GM03348 (cell line): ENCODE results near the gene TTC33.
"Not testable (repeated sequence)": the region's sequence is repeated elsewhere in the genome, so short reads cannot be mapped to it uniquely, and the experiment has no call there.

Experiments
- DNase-seq: peaks from one replicate; pipeline ENCODE4 v3.0.0; 2012; ENCODE audit warnings: low spot score

The TTC33 gene

DNA sequence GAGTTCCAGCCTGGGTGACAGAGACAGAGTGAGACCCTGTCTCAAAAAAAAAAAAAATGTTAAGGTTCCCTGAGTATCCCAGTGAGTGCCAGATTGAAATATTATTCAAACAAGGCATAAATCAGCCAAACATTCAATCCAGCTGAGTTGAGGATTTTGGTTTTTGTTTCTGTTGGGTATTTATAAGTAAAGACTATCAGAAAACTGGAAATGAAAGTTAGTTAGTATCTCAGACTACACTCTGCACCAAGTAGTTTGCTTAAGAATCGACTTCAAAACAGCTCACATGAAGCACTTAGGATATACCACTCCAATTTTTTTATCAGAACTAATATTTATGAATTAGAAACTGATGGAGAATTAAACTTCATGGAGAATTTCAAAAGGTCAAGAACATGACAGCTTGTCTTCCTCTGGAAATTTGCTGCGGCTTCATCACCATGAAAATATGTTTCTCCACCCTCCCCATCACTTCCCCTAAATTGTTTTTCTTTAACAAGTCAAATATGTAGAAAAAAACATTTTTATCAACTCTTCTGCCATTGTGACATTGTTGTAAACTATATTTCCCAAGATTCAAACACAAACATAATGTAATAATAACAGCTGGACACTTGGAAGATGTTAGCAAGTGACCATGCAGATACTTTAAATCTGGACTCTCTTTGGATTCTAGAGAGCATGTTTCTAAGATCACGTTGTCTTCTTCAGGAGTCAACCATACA, 186.1 kb downstream of the TTC33 start:
- no peak for DNase-seq

DNA sequence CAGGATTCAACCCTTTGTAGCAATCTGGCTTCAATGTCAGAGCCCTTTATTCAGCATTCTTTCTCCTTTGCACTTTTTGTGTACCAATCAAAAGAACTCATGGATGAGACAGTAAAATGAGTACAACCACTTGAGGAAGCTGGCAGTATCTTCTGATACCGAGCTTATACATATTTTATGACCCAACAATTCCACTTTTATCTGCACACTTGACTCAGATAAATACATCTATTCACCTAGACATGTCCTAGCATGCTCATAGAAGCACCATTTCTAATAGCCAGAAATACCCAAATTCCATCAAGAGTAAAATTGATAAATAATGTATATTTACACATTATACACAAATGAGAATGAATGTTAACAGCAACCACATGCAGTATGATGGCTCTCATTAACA, 187.2 kb downstream of the TTC33 start:
- DNase-seq = no peak

DNA sequence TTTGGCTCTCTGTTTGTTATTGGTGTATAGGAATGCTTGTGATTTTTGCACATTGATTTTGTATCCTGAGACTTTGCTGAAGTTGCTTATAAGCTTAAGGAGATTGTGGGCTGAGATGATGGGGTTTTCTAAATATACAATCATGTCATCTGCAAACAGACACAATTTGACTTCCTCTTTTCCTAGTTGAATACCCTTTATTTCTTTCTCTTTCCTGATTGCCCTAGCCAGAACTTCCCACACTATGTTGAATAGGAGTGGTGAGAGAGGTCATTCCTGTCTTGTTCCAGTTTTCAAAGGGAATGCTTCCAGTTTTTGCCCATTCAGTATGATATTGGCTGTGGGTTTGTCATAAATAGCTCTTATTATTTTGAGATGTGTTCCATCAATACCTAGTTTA, 192.6 kb downstream of the TTC33 start:
- DNase-seq = not testable (repeated sequence)

DNA sequence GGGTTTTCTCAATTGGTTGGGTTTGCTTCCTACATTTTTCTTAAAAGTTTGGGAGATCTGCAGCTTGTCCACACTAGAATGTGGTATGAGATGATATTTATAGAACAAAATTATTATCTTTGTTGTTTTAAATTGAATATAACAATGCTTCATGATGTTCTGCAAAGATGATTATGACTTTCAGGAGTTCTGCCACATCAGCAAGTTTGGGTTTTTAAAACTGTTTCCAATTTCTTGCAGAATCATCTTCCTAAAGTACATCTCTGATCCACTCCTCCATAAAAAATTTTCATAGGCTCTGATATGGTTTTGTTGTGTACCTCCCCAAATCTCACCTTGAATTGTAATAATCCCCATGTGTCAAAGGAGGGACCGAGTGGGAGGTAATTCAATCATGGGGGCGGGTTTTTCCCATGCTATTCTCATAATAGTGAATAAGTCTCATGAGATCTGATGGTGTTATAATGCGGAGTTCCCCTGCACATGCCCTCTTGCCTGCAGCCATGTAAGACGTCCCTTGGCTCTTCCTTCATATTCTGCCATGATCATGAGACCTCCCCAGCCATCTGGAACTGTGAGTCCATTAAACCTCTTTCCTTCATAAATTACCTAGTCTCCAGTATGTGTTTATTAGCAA, 195.2 kb downstream of the TTC33 start:
- no peak for DNase-seq

DNA sequence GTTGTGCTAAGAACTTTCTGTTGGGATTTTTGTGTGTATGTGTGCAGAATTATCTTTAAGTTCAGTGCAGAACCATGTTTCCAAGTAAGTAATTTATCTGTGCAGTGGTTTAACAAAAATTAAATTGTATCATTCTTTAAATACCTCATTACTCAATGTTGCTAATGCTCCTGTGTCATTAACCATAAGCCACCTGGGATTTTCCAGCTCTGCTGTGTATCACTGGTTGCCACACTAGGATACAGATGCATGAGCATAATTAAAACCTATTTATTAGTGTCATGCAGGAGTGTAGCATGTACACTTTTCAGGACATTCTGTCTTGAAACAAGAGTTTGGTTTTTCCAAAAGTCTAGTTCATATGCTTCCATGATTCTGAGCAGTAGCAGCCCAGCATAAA, 196.5 kb downstream of the TTC33 start:
- DNase-seq = no peak

DNA sequence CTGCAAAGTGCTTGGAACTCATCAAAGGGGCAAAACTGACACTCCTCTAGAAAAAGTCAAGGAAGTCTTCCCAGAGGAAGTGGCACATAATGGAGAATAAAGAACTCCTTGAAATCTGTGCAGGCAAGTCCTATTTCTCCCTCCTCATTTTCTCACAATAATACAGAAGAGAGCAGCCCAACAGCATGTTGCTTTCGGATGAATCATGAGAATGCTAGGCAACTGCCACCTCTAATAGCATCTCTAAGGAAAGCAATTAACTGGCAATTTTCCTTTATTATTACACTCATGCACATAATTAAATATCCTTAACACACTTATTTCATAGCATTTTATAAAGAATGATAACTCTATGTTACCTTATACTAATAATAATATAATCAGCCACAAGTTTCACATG, 198.3 kb downstream of the TTC33 start:
- DNase-seq = no peak

DNA sequence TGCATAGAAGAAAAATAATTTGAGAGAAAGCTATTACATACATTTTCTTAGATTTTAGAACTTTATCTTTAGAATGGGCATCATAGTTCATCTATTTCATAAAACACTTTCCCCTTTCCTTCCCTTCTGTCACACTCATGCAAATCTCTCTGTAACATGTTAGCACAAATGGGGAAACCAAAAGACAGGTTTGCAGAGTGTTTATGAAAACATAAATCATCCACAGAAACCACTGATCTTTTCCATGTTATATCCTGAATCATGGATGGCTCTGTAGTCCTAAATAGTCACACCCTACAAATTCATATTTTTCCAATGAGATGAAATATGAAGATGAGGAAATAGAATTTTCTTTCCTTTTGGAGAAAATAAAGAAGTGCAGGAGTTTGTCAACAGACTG, 198.9 kb downstream of the TTC33 start:
- DNase-seq = no peak

DNA sequence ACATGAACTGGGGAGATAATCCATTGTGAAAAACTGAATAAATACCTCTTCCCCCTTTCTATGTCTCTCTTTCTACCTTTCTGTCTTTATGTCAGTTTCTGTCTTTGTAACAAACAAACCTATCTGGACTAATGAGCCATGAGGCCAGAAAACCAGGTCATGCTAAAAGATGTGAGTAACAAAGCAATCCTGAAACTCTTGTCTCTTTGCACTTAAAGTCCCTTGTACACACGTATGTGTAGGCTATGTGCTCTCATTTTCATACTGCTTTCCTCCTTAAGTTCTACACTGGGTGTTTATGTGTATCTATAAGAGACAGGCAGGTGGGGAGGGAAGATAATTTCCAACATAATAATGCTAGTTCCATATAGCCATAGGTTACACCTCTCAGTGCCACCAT, 199.9 kb downstream of the TTC33 start:
- no peak for DNase-seq

DNA sequence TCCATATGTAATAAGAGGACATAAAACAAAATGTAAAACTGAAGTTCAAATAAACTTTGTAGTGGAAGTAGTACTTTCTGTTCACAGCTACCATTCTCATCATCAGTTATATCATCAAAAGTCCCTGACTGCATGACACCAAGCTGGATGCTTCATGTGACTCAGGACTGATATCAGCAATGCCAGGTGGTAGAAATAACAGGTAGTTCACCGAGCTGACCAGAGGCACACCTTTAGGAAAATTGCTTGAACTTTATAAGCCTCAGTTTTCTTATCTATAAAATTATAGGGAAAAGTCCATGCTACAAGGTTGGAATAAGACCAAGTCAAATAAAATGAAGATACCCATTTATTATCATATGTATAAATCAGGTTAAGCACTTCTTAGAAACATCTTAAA, 200.9 kb downstream of the TTC33 start:
- no peak for DNase-seq

DNA sequence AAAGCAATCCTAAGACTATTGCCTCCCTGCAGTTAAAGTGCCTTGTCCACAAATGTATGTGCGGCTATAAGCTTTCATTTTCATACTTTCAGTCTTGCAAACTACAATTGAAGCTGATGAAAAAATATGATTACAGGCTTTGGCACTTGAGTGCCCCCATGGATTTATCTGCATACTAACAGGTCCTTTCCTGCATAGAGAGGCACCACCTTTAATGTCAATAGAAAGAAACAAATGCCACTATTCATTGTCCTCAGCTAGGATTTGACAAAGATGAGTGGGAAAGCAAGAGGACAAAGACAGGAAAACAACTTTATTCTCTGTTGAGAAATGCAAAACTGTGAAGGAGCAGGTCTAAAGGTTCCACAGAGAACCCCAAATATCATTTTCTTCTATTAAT, 201.7 kb downstream of the TTC33 start:
- no peak for DNase-seq

DNA sequence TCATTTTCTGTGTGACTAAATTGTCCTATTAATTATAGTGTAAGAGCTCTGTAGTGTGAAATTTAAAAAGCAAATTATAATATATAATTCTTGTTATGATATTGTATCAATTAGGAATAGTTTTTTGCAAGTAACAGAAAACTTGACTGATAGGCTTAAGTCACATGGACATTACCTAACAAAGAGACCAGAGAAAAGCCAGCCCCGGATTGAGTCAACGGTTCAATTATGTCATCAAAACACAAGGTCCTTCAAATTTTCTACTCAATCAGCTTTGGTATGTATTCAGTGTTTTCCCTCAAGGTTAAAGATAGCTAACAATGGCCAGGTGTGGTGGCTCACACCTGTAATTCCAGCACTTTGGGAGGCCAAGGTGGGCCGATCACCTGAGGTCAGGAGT, 202.8 kb downstream of the TTC33 start:
- DNase-seq = no peak

DNA sequence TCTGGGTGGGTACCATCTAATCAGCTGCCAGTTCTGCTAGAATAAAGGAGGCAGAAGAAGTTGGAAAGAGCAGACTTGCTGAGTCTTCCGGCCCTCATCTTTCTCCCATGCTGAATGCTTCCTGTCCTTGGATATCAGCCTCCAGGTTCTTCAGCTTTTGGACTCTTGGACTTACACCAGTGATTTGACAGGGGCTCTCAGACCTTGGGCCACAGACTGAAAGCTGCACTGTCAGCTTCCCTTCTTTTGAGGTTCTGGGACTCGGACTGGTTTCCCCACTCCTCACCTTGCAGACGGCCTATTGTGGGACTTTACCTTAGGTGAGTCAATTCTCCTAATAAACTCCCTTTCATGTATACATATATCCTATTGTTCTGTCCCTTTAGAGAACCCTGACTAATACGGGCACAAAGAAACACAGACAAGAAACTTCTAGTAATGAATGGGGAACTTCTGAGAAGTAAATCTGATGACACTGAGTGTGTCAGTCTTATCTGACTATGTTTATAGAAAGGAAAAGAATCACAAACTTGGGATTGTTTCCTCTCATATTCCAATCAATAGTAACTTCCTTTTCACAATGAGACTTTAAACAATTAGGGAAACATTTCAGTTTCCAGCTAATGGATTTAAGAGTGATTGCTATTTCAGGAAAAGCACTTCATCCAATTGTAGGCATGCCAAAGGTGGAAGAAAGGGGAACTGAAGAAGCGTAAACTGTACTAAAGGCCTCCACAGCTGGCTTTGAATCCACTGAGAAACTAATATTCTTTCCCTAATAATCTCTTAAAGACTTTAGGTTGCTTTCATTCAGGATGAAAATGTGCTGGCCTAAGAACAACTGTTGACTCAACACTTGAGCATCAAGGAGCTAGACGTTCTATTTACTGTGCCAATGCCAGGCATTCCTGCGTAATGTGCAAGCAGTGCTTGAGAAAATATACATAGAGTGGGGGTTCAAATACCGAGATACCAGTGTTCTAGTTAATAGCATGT, 204.0 kb downstream of the TTC33 start:
- DNase-seq = peak; percentile 86

DNA sequence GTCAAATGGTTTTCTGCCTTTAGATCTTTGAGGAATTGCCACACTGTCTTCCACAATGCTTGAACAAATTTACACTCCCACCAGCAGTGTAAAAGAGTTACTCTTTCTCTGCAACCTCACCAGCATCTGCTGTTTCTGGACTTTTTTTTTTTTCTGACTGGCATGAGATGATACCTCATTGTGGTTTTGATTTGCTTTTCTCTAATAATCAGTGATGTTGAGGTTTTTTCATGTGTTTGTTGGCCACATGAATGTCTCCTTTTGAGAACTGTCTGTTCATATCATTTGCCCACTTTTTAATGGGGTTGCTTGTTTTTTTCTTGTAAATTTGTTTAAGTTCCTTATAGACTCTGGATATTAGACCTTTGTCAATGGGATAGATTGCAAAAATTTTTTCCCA, 205.3 kb downstream of the TTC33 start:
- no peak for DNase-seq

DNA sequence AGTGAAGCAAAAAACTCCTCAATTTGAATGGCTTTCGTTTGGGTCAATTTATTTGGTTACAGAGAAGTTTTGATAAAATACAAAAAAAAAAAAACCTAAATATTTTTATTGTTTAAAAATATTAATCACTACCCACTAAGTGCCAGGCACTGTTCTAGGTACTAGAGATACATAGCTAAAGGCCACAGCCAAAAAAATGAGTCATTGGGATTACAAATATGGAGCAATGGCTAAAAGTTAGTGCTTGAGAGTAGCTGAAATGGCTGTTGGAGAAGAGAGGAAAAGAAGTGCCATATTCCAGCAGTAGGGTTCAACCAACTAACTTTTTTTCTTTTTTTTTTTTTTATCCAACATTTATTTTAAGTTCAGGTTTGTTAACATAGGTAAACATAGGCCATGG, 206.1 kb downstream of the TTC33 start:
- DNase-seq = no peak

DNA sequence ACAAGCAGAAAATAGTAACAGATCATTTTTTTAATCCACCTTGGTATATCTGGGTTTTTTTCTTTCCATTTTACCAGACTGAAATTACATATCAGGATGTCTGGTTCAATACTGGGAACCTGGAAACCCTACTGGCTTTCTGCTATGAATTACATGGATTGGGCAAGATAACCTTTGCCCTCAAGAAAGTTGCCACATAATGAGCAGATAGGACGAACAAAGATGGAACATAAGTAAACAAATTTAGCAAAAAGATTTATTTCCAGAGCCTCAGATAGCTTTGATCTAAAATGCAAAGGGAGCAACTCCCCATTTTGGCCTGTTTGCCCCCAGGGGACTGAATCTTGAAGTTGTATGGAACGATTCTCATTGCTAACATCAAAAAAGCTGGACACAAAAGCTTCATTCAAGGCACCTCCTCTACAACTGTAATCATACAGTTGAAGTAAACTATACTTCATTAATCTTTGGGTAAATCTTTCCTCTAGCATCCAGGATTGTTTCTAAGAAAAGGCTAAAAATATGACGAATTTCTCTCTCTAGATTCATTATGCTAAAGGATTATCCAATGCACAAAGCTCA, 207.7 kb downstream of the TTC33 start:
- DNase-seq = no peak

DNA sequence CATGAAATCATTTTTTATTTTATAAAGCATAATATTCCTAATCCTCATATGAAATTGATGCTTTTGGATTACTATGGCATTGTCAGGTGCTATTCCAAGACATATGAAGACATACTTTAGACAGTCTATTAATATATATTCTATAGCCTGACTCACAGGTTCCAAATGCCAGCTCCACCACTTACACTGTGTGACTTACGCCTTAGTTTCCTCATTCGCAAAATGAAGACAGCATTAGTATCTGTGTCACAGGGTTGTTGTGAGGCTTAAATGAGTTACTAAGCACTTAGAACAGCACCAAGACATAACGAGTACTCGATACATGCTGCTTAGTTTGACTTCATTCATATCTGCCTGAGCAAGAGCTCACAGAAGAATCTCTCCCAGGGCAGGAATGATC, 208.2 kb downstream of the TTC33 start:
- DNase-seq = no peak

DNA sequence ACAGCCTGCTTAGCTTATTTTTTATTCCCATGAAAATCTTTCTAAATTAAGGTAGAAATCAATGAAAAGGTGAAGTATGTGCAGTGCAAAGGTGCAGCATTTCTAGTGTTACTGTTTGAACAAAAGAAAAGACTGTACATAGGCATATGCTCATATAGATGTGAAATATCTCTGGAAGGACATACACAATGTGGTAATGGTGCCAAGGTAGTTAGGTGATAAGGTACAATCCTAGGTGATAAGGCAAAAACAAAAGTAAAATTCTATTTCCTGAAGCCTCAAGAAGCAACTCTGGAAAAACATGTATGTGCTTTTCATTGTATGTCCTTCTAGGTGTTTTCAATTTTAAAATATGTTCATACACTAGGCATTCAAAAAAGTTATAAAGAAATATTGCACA, 215.5 kb downstream of the TTC33 start:
- no peak for DNase-seq

DNA sequence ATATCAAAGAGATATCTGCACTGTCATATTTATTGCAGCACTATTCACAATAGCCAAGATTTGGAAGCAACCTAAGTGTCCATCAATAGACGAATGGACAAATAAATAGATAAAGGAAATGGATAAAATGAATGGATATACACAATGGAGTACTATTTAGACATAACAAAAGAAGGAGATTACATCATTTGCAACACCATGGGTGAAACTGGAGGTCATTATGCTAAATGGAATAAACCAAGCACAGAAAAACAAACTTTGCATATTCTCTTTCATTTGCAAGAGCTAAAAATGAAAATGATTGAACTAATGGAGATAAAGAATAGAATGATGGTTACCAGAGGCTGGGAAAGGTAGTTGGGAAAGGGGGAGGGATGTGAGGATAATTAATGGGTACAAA, 231.1 kb downstream of the TTC33 start:
- no peak for DNase-seq

DNA sequence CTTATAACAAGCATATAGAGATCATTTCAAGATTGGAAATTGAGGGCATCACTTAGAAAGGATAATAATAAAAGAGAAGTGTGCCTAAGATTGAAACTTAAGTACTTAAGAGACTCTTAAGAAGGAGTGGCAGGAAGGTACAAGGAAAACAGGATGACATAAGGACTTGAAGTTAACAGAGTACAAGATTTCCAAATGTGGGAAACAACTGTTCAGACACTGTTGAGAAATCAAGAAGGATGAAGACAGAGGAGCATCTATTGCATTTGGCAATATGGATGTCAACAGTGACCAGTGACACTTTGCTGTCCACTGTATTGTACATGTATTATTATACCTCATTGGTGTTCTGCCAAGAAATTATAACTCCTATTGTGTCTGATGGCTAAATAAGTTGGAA, 233.8 kb downstream of the TTC33 start:
- no peak for DNase-seq

DNA sequence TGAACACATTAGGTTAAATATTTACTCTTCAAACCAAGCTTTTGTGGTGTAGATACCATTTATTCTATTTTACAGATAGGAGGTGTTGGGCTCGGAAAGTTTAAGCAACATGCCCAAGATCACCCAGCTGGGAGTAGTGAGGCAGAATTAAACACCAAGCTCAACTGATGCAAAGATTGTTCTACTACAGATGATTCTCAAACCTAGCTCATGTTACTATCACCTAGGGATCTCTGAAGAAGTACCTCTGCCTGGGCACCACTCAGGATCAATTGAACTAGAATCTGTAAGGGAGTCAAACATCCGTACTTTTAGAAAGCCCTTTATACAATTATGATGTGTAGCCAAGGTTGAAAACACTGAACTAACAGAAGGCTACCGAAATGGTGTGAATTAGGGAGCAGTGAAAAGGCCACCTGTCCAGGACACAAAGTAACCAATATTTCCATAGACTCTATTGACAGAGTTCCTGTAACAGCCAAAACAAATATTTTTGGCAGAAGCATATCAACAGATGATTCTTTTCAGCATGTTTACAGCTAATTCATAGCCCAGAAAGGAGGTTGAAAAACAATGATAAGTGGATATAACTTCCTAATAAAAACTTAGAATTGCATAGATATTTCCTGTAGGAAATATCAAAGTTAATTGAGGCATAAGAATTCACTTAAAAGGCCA, 234.5 kb downstream of the TTC33 start:
- no peak for DNase-seq

DNA sequence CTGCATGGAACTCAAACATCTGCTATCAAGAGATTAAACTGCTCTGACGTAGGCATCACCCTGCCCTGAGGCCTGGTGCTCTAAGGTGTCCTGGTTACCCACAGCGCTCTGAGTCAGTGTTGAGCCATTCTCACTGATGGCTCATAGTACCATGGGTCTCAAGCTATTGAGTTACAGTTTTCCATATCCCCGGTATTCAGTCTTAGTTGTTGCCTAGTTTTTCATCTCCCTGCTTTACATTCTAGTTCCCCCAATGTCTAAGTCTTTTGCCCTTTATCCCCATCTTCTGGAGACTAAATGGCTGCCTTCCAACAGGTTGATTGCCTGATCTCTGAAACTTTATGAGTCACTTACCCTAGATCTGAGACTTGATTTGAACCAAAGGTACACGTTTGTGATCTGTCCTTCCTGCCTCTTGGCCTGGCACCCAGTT, 237.3 kb downstream of the TTC33 start:
- DNase-seq = no peak

DNA sequence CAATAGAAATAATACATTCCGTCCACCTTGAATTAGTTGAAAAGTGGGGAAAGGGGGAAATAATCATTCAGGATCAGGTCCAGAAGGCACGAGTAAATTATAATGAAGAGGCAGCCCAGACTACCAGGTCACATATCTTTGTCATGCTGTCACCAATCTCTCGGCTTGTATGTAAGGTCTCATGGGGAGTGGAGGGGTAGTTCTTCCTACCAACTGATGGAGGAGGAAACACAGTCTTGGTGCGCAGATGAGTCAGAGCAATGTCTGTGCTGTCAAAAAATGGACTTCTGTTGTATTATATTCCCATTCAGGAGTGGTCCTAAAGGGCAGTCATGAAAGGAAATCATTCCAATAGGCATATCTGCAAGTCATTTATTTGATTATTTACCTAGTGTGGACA, 240.3 kb downstream of the TTC33 start:
- no peak for DNase-seq
